H9 (cell line): Measurements from ENCODE around the gene ENOX1. TPM values are rescaled to one million over a fixed set of nuclear protein-coding genes. Genes with fewer than 3 reads are reported as not detected.

Source experiments
- DNase-seq: peaks from one replicate; pipeline ENCODE4 v3.0.0-alpha.2; 2017
- H2AFZ ChIP-seq: one replicate; pipeline ENCODE4 v1.6.1; 2013; ENCODE audit warnings: mild to moderate bottlenecking, low read length, control low read depth, moderate library complexity
- H2AK5ac ChIP-seq: 2 replicates; pipeline ENCODE4 v1.6.1; 2013; ENCODE audit warnings: low read length, control low read depth, mixed read lengths; ENCODE audit not compliant: insufficient read length
- H2BK120ac ChIP-seq: one replicate; pipeline ENCODE4 v1.6.1; 2013; ENCODE audit warnings: low read depth, mild to moderate bottlenecking, low read length, control low read depth, inconsistent platforms; ENCODE audit not compliant: poor library complexity, severe bottlenecking
- H2BK12ac ChIP-seq: 2 replicates; pipeline ENCODE4 v1.6.1; 2013; ENCODE audit warnings: low read length, control low read depth, mixed read lengths, low read depth; ENCODE audit not compliant: insufficient read length
- H2BK15ac ChIP-seq: 2 replicates; pipeline ENCODE4 v1.6.1; 2013; ENCODE audit warnings: low read depth, low read length, control low read depth
- H2BK20ac ChIP-seq: one replicate; pipeline ENCODE4 v1.6.1; 2013; ENCODE audit warnings: low read depth, mild to moderate bottlenecking, low read length, control low read depth, inconsistent platforms; ENCODE audit not compliant: poor library complexity, severe bottlenecking
- H2BK5ac ChIP-seq: 2 replicates; pipeline ENCODE4 v1.6.1; 2013; ENCODE audit warnings: low read length, control low read depth, mixed read lengths; ENCODE audit not compliant: insufficient read length
- H3K14ac ChIP-seq: 2 replicates; pipeline ENCODE4 v1.6.1; 2013; ENCODE audit warnings: low read length, control low read depth; ENCODE audit not compliant: insufficient read depth
- H3K18ac ChIP-seq: 2 replicates; pipeline ENCODE4 v1.6.1; 2013; ENCODE audit warnings: low read depth, mild to moderate bottlenecking, mixed read lengths, low read length, control low read depth; ENCODE audit not compliant: insufficient read length
- H3K23ac ChIP-seq: 2 replicates; pipeline ENCODE4 v1.6.1; 2013; ENCODE audit warnings: low read length, control low read depth, mixed read lengths, low read depth; ENCODE audit not compliant: insufficient read length
- H3K23me2 ChIP-seq: 2 replicates; pipeline ENCODE4 v1.6.1; 2013; ENCODE audit warnings: low read depth, mild to moderate bottlenecking, mixed read lengths, low read length, control low read depth; ENCODE audit not compliant: insufficient read length, poor library complexity, severe bottlenecking
- H3K27ac ChIP-seq: 2 replicates; pipeline ENCODE4 v1.5.1; 2013; ENCODE audit warnings: low read length, control low read depth, mixed read lengths, low read depth; ENCODE audit not compliant: insufficient read length
- H3K27me3 ChIP-seq: 2 replicates; pipeline ENCODE4 v1.6.1; 2013; ENCODE audit warnings: low read length, control low read depth, inconsistent platforms; ENCODE audit not compliant: insufficient read depth
- H3K4ac ChIP-seq: 2 replicates; pipeline ENCODE4 v1.6.1; 2013; ENCODE audit warnings: low read depth, mild to moderate bottlenecking, control low read depth, inconsistent platforms, low read length, moderate library complexity
- H3K4me1 ChIP-seq: 2 replicates; pipeline ENCODE4 v1.6.1; 2013; ENCODE audit warnings: low read length, control low read depth, inconsistent platforms; ENCODE audit not compliant: insufficient read depth
- H3K4me2 ChIP-seq: 2 replicates; pipeline ENCODE4 v1.6.1; 2013; ENCODE audit warnings: low read length, control low read depth, mixed read lengths; ENCODE audit not compliant: insufficient read length, insufficient read depth
- H3K56ac ChIP-seq: 2 replicates; pipeline ENCODE4 v1.6.1; 2013; ENCODE audit warnings: low read depth, mild to moderate bottlenecking, mixed read lengths, low read length, control low read depth; ENCODE audit not compliant: insufficient read length
- H3K79me1 ChIP-seq: 2 replicates; pipeline ENCODE4 v1.6.1; 2013; ENCODE audit warnings: low read depth, mild to moderate bottlenecking, moderate library complexity, low read length, control low read depth, inconsistent platforms; ENCODE audit not compliant: insufficient read depth, poor library complexity, severe bottlenecking
- H3K79me2 ChIP-seq: 2 replicates; pipeline ENCODE4 v1.6.1; 2013; ENCODE audit warnings: low read length, control low read depth, inconsistent platforms; ENCODE audit not compliant: insufficient read depth
- H3K9ac ChIP-seq: 2 replicates; pipeline ENCODE4 v1.6.1; 2013; ENCODE audit warnings: low read length, control low read depth, mixed read lengths; ENCODE audit not compliant: insufficient read length; ENCODE audit errors: extremely low read depth
- H3K9me3 ChIP-seq: one replicate; pipeline ENCODE4 v1.6.1; 2013; ENCODE audit warnings: low read depth, low read length, inconsistent platforms; ENCODE audit not compliant: control insufficient read depth
- H3T11ph ChIP-seq: one replicate; pipeline ENCODE4 v1.6.1; 2013; ENCODE audit warnings: mild to moderate bottlenecking, low read length, control low read depth, inconsistent platforms
- H4K20me1 ChIP-seq: one replicate; pipeline ENCODE4 v1.6.1; 2013; ENCODE audit not compliant: control insufficient read depth, insufficient read length, insufficient read depth
- H4K5ac ChIP-seq: 2 replicates; pipeline ENCODE4 v1.6.1; 2013; ENCODE audit warnings: low read depth, mild to moderate bottlenecking, mixed read lengths, low read length, control low read depth; ENCODE audit not compliant: insufficient read length
- H4K8ac ChIP-seq: replicated peaks from 2 replicates; pipeline ENCODE4 v1.6.1; 2013; ENCODE audit warnings: low read length, control low read depth, mixed read lengths, low read depth; ENCODE audit not compliant: insufficient read length
- H4K91ac ChIP-seq: 2 replicates; pipeline ENCODE4 v1.6.1; 2013; ENCODE audit warnings: low read depth, mild to moderate bottlenecking, moderate library complexity, mixed read lengths, low read length, control low read depth; ENCODE audit not compliant: insufficient read length
- H3K27ac Mint-ChIP-seq, 3 experiments: 2 replicates in 2 of 3; 3 replicates in 1 of 3; pipeline ENCODE4 v1.8.0; 2020 to 2021; ENCODE audit warnings: mixed read lengths in 3 of 3, mild to moderate bottlenecking in 1 of 3, moderate library complexity in 1 of 3
- H3K27me3 Mint-ChIP-seq: 2 replicates; pipeline ENCODE4 v1.8.0; 2021; ENCODE audit warnings: low read depth, mild to moderate bottlenecking, moderate library complexity, mixed read lengths
- H3K36me3 Mint-ChIP-seq, 3 experiments: 2 replicates in 2 of 3; 3 replicates in 1 of 3; pipeline ENCODE4 v1.8.0; 2020 to 2021; ENCODE audit warnings: low read depth in 3 of 3, mixed read lengths in 3 of 3; ENCODE audit not compliant: insufficient read depth in 1 of 3
- H3K4me1 Mint-ChIP-seq, 2 experiments: 2 replicates each; pipeline ENCODE4 v1.8.0; 2020; ENCODE audit warnings: mixed read lengths in 2 of 2
- H3K4me3 Mint-ChIP-seq, 2 experiments: 2 replicates in 1 of 2; 3 replicates in 1 of 2; pipeline ENCODE4 v1.8.0; 2020 to 2021; ENCODE audit warnings: mild to moderate bottlenecking in 2 of 2, mixed read lengths in 2 of 2, moderate library complexity in 1 of 2
- H3K9me3 Mint-ChIP-seq, 2 experiments: 2 replicates in 1 of 2; 3 replicates in 1 of 2; pipeline ENCODE4 v1.8.0; 2020; ENCODE audit warnings: mild to moderate bottlenecking in 2 of 2, mixed read lengths in 2 of 2, moderate library complexity in 1 of 2
- WGBS: extraction: QIAGEN DNeasy Blood & Tissue Kit; methylation state at CpG from one replicate; pipeline ENCODE4 v1.1.7; 2013; ENCODE audit warnings: missing lambda C conversion rate, low lambda C conversion rate, mixed read lengths; ENCODE audit not compliant: insufficient read length; ENCODE audit errors: extremely low coverage; 5-methylcytosine and 5-hydroxymethylcytosine counted together
- total RNA-seq: library from RNA; stranded (reverse); gene quantifications from 2 replicates; pipeline ENCODE4 v1.2.1, GENCODE V29; 2021
- TF ChIP-seq, protein P1 (sequence below): fragments of 200-600 bp; sonication (generic); conservative IDR thresholded peaks from 3 replicates; pipeline ENCODE4 v1.8.0; 2021; ENCODE audit warnings: antibody characterized with exemption, mild to moderate bottlenecking

ENOX1 gene
- total RNA-seq, 1 experiment from 2014 or later, result 0.24 TPM

DNA sequence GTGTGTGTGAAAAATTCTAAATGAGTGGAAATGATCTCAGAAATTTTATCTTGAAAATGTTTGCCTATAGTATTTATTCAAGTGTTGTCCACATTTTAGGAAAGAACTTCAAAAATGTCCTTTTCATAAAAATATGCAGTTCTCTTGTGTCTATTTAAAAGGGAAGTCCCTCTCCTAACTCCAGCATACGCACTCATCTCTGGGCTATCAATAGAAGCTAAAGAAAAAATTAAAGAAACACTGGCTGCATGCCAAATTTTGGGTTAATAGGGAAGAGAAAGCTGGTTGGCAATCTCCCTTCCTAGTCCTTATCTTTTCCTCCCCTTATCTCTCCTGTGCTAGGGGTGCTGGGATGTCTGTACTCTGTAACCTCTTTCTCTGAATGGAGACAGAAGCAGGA is 313.3 kb downstream of the ENOX1 start:
- no peak overlapping the region for H4K5ac ChIP-seq
- no peak overlapping the region for H4K8ac ChIP-seq
- TF ChIP-seq, protein P1, sequence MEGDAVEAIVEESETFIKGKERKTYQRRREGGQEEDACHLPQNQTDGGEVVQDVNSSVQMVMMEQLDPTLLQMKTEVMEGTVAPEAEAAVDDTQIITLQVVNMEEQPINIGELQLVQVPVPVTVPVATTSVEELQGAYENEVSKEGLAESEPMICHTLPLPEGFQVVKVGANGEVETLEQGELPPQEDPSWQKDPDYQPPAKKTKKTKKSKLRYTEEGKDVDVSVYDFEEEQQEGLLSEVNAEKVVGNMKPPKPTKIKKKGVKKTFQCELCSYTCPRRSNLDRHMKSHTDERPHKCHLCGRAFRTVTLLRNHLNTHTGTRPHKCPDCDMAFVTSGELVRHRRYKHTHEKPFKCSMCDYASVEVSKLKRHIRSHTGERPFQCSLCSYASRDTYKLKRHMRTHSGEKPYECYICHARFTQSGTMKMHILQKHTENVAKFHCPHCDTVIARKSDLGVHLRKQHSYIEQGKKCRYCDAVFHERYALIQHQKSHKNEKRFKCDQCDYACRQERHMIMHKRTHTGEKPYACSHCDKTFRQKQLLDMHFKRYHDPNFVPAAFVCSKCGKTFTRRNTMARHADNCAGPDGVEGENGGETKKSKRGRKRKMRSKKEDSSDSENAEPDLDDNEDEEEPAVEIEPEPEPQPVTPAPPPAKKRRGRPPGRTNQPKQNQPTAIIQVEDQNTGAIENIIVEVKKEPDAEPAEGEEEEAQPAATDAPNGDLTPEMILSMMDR, result no peak
- H2AFZ ChIP-seq, result no peak overlapping the region
- no peaks in the 10 kb centered on the region for H3K23me2 ChIP-seq
- WGBS, result no CpG with 5 or more reads among the region's 1 CpG
- H2BK5ac ChIP-seq, result no peak overlapping the region
- H3K79me2 ChIP-seq, result no peaks in the 10 kb centered on the region
- DNase-seq, result no peak
- Mint-ChIP-seq H3K27ac (no peak overlapping the region), H3K9me3 (no peaks in the 10 kb centered on the region), H3K4me1 (no peaks in the 10 kb centered on the region), H3K27me3 (no peaks in the 10 kb centered on the region), H3K36me3 (no peaks in the 10 kb centered on the region), H3K4me3 (no peak overlapping the region)
- H2BK12ac ChIP-seq, result no peak overlapping the region
- no peak overlapping the region for H2BK15ac ChIP-seq
- no peak overlapping the region for H3K18ac ChIP-seq
- H3K4me1 ChIP-seq, result no peaks in the 10 kb centered on the region
- no peak overlapping the region for H3K14ac ChIP-seq
- no peak overlapping the region for H2BK20ac ChIP-seq
- no peaks in the 10 kb centered on the region for H3K9me3 ChIP-seq
- H4K20me1 ChIP-seq, result no peaks in the 10 kb centered on the region
- H3K27me3 ChIP-seq, result no peaks in the 10 kb centered on the region
- H2BK120ac ChIP-seq, result no peak overlapping the region
- H3K4me2 ChIP-seq, result no peak overlapping the region
- no peak overlapping the region for H3K9ac ChIP-seq
- H3K4ac ChIP-seq, result no peak overlapping the region
- no peak overlapping the region for H2AK5ac ChIP-seq
- H3K27ac ChIP-seq, result no peak overlapping the region
- H3K56ac ChIP-seq, result no peak overlapping the region
- H4K91ac ChIP-seq, result no peak overlapping the region
- no peak overlapping the region for H3T11ph ChIP-seq
- no peak overlapping the region for H3K23ac ChIP-seq
- no peaks in the 10 kb centered on the region for H3K79me1 ChIP-seq
